COR-L47 (cell line): Measurements from ENCODE around the gene ACO2.
"Not testable (repeated sequence)": the region's sequence is repeated elsewhere in the genome, so short reads cannot be mapped to it uniquely, and the experiment has no call there.

Experiments used
- DNase-seq: peaks from one replicate; lab custom pipeline; 2025; lab: John Stamatoyannopoulos, UW

ACO2 gene

DNA sequence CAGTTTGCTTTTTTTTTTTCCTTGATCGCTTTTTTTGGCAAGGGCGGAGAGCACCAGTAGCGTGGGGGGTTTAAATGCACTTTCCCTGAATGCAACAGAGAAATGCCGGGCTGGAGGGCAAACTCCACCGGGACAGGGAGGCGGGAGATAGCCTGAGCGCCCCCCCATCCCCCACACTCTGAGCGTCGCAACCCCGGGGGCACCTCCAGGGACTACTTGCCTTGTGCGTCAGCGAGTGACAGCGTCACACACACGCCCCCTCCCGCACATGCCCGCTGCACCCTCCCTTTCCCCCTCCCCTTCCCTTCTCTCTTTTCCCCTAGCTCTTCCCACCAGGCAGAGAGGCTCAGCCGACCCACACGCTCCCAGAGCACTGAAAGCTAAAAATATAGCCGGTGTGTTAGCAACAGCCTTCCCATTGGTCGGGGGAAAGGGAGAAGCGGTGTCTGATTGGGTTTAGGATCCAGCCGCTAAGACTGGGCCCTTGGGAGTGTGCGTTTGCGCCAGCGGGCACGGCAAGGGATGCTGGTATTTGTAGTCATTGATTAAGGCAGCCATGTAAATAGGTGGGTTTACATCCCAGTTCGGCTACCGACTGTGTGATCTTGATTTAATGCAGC lies 20.6 kb upstream of the ACO2 start:
- DNase-seq: peak; percentile 98

DNA sequence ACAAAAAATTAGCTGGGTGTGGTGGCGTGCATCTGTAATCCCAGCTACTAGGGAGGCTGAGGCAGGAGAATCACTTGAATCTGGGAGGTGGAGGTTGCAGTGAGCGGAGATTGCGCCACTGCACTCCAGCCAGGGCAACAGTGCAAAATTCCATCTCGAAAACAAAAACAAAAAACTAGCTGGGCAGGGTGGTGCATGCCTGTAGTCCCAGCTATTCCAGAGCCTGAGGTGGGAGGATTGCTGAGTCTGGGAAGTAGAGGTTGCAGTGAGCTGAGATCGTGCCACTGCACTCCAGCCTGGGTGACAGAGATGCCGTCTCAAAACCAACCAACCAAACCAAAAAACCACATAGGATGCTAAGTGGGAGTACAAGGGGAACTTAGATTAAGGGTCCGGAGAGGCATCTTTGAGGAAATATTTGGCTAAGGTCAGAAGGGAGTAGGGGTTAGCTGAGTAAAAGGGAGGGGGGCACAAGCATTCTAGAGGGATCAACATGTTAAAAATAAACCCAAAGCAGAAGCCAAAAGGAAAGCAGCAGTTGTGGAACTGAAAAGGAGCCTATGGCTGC lies 10.7 kb upstream of the ACO2 start:
- no peak for DNase-seq

DNA sequence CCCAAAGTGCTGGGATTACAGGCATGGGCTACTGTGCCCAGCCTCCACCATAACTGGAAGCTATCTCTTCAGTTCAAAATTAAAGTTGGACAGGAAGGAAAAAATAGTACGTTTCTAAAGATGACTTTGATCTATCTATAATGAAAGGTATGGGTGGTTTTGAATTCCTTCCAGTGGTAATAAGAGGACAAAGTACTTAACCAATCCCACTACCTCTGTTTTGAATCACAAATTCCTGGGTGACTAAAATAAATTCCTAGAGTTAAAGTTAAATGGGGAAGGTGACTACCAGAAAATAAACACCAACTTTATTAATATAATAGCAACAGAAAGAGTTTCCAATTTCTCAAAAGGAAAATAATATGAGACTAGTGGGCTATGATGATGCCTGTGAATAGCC lies 9.5 kb upstream of the ACO2 start:
- no peak for DNase-seq

DNA sequence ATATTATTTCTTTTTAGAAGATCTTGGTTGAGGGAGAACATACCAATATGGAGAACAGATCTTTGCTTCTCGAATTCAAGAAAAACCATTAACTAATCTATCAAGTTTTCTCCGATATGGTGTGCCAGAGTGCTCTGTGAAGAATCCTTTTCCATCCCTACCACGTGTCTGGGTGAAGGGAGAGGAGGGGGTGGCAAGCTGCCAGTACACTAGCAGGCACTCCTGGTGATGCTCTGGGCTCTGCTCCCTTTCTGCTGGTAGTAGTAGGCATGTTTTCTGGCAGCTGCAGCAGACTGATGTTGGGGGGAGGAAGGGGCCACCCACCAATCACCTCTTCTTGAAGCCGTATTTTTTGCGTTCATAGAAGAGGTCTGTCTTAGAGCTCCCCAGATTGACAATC lies 8.8 kb upstream of the ACO2 start:
- DNase-seq: not testable (repeated sequence)

DNA sequence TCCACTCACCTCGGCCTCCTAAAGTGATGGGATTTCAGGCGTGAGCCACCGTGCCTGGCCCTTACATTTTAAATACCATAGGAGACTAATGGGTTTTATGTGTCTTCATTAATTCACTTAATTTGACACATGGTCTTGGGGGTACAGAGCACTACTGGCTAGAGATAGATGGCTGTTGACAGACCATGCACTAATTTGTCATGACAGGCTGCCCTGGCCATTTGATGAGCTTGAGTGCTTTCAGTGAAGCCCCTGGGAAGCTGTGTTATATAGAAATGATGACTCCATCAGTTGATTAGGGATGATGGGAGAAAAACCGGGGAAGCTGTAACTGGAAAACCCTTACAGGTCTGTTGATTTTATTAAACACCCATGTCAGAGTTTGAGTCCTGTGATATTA lies 7.0 kb upstream of the ACO2 start:
- DNase-seq: no peak

DNA sequence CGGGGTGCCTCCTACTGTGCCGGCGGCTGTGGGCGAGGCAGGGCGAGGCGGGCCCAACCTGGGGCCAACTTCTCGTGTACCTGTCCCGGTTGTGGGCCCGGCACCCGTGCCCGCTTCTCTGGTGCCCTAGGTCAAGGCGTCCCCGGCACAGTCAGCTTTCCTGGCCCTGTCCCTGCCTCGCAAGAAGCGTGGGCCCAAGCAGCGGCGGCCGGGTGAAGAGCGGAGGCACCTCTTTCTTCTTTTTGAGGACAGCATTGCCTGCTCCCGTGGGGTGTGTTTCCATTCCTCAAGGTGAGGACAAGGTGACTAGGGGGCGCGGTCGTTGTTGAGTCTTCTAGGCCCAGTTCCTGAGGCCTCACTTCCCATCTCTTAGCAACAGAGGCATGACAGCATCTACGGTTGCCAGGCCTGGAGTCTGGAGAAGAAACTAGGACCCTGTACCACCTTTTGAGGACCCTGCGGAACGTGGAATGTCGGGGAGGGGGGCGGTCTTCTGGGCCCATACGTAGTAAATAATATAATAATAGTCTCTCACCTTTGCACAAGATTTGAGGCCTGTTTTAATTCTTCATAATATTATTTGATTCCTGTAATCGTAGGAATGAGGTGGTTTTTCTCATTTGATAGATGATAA lies 418 bp downstream of the ACO2 start:
- no peak for DNase-seq

DNA sequence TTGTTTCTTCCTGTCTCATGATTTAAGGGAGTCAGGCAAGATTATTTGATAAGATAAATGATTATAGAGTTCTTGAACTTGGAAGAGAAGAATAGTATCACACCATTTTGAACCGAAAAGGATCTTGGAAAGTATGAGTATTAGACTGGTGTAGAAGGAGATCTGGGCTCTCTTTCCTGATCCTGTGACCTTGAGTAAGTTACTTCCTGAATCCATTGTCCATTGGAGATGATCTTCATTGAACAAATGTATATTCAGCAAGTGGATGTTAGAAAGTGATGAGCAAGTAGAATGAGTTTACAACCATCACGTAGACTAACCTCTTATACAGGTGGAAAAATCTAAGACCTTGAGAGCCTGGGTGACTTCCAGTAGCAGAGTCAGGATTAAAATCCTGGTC lies 2.0 kb downstream of the ACO2 start:
- no peak for DNase-seq

DNA sequence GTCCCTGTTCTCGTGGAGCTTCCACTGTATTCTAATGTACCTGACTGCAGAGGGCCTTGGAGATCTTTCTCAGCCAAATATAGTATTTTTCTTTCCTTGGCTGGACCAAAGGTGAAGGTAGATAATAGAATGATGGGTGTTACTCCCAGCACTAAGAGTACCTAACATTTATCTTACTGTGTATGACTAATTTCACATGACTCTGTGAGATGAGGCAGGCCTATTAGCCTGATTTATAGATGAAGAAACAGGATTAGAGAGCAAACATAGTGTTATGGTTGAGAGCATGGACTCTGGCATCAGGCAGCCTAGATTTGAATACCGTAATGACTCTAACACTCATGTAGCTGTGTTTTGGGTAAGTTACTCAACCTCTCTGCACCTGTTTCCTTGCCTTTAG lies 2.7 kb downstream of the ACO2 start:
- DNase-seq: no peak

DNA sequence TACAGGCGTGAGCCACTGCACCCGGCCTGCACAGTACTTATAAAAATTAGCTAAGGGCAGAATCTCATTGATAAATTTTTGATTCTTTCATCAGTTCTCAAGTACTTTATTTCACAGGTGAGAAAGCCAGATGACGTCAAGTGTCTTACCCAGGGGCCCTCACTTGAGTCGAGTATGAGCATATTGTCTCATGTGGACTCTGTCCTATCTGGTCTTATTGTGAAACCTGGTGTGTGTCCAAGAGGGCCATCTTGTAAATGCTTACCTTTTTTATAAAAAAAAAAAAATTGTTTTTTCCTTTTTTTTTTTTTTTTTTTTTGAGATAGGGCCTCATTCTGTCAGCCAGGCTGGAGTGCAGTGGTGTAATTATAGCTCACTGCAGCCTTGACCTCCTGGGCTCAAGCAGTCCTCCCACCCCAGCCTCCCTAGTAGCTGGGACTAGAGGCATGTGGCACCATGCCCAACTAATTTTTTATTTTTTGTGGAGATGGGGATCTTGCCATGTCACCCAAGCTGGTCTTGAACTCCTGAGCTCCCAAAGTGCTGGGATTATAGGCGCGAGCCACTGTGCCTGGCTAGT lies 6.0 kb downstream of the ACO2 start:
- DNase-seq: no peak

DNA sequence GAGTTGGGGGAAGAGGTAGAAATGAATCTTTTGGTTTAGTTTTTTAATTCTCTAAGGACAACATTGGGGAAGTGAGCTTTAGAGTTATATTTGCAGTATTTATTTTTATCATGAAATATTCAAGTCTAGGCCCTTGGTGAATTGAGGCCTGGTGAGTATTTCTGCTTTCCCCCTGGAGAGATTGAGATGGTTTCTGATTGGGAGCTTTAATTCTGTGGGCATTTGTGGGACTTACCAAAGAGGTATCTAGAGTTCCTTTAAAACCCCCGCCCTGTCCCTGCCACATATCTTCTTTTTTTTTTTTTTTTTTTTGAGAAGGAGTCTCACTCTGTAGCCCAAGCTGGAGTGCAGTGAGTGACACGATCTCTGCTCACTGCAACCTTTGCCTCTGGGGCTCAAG lies 9.6 kb downstream of the ACO2 start:
- no peak for DNase-seq

DNA sequence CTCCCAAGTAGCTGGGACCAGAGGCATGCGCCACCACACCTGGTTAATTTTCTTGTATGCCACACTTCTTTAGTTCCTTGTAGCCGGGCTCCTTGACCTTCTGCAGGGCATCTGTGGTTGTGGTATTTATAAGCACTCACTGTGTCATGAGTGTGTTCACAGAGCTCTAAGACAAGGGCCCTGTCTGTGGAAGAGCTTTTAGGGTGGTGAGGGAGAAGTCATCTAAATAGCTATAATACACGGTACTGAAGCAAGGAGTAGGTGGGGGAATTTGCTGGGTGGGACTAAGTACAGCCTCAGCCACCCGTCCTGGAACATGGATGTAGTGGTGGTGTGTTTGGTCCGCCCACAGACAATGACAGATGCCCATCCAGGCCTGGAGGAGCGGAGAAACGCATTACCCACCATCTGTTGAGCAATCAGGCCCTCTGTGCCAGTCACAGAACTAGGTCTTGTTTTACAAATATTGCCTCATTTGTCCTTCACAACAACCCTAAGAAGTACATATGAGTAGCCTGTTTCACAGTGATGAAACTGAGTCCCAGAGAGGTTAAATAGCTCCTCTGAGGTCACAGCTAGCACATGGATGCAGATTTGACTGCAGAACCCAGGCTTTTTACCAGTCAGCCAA lies 10.1 kb downstream of the ACO2 start:
- no peak for DNase-seq

DNA sequence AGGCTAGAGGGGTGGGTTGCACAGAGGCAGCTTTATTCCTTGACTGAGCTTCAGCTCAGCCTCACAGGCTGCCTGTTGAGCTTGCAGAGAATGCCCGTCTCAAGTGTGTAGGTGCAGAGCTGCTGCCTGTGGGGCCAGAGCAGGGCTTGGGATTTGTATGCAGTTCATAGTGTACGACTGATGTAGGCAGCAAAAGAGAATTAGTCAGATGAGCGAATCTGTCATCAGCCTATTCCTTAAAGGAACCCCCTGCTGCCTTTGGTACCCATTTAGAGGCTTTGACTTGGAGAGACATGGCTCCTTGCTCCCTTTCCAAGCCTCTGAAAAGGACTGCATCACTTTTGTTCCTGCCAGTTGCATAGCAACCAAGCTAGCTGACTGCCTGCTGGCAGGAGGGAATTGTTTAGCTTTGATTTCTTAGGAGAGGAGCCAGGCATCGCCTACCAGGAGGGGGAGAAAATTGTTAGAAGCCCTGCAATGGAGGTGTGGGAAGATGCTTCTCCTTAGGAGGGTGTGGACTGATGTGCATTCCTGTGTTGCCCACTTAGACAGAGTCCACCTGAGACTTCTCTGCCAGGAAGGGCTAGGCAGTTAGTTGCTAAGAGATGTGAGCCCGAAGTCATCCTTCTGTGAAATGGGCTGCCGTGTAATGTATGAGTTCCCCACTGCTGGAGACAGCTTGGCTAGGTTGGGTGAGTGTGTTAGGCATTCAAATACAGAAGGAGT lies 10.9 kb downstream of the ACO2 start:
- DNase-seq: peak; percentile 30

DNA sequence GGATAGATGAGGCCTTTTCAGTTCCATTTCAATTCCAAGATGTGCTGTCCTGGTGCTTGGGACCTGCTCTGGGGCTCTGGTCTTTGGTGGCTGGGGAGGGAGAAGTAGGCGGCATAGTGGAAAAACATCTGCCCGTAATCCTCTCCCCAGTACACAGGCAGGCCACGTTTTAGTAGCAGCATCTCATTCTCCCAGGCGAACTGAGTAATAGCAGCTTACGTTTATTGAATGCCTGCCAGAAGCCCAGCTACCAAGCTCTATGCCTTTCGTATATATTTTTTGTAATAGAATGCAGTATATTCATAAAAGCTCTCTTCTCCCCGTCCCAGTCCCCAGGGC lies 11.4 kb downstream of the ACO2 start:
- no peak for DNase-seq

DNA sequence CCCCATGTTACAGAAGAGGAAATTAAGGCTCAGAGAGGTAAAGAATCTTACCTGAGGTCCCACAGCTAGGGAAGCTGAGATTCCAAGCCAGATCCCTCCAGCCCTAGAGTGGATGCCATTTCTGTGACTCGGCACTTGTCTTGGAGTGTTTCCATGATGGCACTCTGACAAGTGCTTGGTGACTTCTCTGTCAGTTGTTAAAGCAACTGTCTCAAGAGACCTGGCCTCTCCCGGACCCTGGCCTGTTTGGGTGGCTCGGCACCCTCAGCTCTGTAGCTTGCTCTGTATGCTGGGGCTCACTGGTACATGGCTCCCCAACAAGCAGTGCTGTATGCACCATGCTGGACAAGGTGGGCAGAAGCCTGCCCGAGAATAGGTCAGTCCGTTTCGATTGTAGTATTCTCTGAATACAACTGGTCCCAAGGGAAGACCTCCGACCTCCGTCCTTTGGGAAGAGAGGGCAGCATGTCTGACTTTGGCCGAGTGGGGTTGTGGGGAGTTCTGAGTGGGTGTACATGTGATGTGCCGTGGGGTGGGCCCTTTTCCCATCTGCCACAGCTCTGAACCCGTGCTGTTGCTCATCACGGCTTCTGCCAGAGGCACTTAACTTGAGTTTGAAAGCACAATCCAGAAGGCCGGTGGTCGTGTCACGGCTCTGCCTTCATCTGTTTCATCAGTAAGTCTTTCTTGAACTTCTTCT lies 12.4 kb downstream of the ACO2 start:
- no peak for DNase-seq

DNA sequence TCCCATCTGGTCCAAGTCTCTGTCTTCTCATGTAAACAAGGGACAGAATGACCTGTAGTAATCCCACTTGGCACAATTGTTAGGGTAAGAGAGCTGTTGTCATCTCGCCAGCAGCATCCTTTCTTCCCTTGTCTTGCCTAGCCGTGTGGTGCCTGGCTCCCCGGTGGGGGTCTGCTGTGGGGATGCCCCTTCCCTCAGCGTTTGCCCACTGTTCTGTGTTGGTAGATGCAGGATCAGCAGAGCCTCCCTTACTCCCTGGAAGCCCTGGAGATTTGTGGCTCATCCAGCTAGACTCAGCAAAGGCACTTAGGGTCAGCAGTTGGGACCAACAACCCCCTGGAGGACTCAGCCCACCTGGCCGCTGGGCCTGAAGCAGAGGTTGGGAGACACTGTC lies 13.0 kb downstream of the ACO2 start:
- DNase-seq: no peak

DNA sequence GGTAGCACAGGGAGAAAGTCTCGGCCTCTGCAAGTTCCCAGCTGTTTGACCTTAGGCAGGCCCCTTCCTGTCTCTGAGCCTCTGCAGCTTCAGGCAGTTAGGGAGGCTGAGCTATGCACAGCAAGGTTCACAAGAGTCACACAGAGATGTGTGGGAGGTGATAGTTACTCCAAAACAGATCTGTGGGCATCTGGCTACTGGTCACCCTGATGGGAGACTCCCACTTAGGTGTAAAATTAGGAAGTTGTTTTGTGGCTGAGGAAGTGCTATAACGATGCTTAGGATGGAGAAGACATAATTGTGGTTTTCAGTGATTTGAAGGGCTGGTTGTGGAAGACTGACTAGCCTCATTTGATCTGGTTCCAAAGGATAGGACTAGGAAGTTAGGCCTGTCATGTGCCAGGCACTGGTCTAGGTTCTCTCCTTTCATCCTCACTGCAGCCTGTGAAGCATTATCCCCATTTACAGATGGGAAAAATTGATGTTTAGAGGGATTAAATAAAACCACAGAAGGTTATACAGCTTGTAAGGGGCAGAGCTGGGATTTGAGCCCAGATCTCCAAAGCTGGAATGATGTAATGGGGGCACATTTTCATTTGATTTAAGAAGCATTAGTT lies 13.5 kb downstream of the ACO2 start:
- no peak for DNase-seq

DNA sequence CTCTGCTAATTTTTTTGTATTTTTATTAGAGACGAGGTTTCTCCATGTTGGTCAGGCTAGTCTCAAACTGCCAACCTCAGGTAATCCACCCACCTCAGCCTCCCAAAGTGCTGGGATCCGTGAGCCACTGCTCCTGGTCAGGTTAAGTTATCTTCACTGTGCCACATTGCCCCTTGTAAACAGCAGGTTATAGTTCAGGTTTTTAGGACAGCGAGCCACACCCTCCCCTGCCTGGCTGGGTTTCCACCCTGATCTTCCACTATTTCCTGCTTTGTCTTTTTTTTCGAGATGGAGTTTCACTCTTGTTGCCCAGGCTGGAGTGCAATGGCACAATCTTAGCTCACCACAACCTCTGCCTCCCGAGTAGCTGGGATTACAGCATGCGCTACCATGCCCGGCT lies 16.1 kb downstream of the ACO2 start:
- DNase-seq: no peak

DNA sequence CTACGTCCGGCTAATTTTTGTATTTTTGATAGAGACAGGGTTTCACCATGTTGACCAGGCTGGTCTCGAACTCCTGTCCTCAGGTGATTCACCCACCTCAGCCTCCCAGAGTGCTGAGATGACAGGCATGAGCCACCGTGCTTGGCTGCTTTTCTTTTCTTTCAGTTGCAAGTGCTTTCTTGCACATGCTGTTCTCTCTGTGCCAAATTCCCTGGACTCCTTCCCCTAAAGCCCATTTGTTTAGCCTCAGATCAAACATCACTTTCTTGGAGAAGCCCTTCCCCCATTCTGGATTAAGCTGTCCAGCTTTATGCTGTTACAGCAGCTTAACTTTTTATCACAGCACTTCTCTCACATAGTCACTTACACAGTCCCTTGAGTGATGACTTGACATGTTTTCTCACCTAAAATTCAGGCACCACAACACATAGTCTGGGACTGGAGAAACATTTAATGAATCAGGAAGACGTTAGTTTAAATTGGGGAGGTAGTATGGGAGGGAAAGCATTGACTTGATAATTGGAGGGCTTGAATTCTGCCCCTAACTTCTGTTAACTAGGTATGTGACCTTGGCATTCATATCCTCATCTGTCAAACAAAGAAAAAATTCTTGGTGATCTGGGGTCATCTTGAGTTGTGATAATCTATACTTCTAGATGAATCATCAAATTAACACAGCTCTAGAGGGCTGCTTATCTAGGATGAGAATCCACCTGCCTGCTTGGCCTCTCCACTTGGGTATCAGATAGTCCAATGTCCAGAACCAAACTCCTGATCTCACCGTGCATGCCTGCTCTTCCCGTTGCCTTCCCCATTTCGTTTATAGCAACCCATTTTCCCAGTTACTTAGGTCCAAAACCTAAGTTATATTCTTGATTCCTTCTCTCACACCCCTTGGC lies 18.4 kb downstream of the ACO2 start:
- DNase-seq: no peak

DNA sequence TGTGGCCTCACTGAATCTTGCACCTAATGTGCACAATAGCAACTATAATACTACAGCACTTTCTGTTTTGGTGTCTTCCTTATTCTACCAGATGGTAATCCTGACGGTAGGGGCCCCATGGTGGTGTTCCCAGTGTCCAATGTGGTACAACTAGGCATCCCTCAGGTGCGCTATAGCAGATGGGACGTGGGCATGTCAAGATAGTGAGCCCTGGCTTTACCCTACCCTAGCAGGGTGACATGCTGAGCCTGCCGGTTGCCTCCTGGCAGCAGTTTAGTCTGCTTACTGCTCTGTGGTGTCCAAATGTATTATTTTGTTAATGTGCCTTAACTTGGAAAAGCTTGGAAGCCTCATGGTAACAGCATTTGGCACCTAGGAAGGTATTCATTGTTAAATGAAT lies 19.2 kb downstream of the ACO2 start:
- DNase-seq: no peak

DNA sequence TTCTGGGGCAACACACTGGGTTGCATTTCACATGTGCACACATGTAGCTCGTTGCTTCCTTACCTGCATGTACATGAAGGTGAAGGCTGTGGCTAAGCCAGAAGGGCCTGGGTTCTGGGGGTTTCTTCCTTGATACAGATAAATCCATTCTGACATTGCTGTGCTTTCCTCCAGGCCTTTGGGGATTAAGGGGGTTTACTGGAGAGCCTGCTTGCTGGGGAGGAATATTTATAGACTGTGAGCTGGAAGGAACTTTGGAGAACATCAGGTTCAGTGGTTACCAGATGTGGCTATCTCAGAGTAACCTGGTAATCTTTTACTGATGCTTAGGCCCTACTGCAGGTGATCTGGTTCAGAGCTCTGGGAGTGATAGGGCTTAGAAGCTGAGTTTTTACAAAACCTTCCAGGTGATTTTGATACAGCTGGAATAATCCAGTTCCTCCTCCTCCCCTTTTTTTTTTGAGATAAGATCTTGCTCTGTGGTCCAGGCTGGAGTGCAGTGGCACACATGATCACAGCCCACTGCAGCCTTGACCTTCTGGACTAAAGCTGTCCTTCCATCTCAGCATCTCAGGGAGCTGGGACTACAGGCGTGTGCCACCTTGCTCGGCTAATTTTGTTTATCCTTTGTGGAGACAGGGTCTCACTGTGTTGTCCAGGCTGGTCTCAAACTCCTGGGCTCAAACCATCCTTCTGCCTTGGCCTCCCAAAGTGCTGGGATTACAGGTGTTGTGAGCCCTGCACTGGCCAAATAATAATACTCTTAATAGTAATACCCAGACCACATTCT lies 19.9 kb downstream of the ACO2 start:
- no peak for DNase-seq
